ENCODE data around the gene ARMC6.
"Not testable (repeated sequence)": the region's sequence is repeated elsewhere in the genome, so short reads cannot be mapped to it uniquely, and the experiment has no call there.

The ARMC6 gene

GRCh38 chr19:19022380-19022961 is 10.9 kb upstream of the ARMC6 start:
- no peak for DNase-seq (ENCODE audit: low read depth in 2 of 2)

DNA sequence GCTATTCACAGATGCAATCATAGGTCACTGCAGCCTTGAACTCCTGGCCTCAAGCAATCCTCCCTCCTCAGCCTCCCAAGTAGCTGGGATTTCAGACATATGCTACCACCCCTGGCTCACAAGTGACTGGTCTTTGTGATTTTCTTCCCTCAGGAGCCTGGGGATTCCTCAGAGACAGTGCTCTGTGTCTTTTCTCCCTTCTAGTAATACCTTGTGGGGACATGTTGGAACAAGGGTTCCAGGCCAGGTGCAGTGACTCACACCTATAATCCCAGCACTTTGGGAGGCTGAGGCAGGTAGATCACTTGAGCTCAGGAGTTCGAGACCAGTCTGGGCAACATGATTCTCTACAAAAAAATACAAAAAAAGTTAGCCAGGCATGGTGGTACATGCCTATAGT is 10.0 kb upstream of the ARMC6 start:
- not testable (repeated sequence) for DNase-seq (ENCODE audit: low read depth in 2 of 2)

- no peak for DNase-seq (ENCODE audit: low read depth in 2 of 2)
Measured at GRCh38 chr19:19025861-19026260, 7.5 kb upstream of the ARMC6 start.

DNA sequence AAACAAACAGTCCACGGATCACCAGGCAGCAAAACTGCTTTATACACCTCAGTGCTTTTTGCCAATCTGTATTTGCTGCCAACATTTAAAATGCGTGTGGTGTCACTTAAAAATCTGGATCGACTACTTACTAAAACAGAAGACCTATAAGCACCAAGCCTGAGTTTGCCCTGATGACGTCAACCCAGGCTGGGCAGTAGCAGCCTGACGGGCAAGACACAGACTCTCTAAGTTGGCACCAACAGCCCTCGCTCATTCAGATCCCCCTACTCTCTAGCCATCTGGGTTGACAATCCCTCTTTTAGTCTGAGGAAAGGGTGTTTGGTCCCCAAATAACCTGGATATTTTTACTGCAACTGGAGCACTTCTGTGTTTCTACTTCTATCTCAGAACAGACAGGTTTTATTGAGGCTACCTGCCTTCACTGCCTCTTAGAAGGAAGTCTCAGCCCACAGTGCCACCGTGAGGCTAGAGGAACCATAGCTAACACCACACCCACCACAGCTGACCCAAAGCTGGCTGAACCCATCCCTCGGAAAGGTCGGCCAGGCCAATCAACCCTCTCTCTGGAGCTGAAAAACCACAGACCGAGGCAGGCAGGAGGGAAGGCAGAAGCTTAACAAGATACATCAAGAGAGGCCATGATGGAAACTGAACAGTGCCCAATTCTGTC is 7.0 kb upstream of the ARMC6 start:
- DNase-seq (ENCODE audit: low read depth in 2 of 2) = no peak

GRCh38 chr19:19027228-19027627 is 6.2 kb upstream of the ARMC6 start:
- DNase-seq (ENCODE audit: low read depth in 2 of 2) = no peak

GRCh38 chr19:19028526-19028925 is 4.9 kb upstream of the ARMC6 start:
- no peak for DNase-seq (ENCODE audit: low read depth in 2 of 2)

DNA sequence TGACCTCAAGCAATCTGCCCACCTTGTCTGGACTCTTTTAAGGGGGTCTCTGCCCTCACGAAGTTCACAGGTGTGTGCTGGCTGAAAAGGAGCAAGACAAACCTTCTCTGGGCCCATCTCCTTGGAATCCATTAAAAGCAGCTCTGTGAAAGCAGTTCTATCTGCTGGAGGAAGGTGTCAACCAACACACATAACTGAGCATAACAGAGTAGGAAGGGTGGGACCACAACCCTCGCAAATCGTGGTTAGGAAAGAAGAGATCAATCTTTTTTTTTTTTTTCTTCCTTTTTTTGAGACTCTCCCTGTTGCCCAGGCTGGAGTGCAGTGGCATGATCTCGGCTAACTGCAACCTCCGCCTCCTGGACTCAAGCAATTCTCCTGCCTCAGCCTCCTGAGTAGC is 1.5 kb upstream of the ARMC6 start:
- DNase-seq (ENCODE audit: low read depth in 2 of 2) = no peak

DNA sequence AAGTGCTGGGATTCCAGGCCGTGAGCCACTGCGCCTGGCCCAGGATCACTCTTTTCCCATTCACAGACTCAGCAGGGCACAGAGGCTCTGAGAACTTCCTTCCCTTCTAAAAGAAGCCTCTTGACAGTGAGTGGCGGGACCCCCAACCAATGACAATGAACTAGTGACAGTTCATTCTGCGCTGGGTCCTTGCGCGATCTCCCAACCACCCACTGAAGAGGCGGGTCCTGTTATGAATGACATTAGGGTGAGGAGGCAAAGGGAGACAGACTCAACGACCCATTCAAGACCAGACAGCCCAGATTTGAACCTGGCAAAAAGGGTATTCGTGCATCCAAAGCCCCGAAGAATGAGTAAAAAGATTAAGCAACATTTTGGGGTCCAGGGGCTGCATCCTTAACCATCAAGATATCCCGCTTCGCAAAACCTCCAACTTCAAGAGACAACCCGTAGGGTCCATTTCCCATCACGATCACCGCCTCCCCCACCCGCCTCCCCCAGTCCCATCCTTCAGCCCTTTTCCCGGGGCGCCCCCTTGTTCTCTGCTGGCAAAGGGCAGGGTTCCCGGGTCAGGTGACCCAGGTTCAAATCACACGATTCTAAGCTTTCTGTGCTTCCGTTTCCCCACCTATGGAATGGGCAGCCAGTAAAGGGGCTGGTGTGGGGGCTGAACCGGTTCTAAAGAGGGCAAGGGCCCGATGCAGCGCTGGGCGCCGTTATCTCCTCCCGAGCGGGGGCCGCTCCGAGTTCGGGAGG is 805 bp upstream of the ARMC6 start:
- DNase-seq (ENCODE audit: low read depth in 2 of 2) = peak; percentile 52 to 60

DNA sequence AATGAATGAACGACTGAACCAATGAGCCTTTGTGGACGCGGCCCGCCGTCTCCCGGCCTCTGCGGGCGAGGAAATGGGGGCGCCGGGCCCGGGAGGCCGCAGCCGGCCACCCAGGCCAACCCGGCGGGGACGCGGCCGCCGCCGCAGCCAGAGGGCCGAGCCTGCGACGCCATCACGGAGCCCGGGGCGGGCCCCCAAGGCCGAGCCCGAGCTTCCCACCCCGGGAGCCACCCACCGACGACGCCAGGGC is 302 bp upstream of the ARMC6 start:
- DNase-seq (ENCODE audit: low read depth in 2 of 2) = no peak

DNA sequence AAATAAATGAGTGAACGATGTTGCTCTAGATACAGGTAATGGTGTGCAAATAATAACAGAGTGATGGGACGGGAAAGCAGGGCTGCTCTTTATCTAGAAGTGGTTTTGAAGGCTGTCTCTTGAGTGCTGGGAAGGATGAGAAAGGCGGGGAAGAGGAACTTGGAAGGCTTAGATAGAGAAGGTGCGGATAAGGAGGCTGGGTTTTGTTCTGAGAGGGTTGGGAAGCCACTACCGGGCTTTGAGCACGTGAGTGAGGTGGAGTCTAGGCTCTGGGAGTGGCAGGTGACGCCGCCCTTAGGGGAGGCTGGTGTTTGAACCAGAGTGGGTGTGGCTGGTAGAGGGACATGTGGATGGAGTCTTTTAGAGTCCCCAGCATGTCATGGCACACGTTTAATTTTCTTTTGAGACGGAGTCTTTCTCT is 811 bp downstream of the ARMC6 start:
- DNase-seq (ENCODE audit: low read depth in 2 of 2) = peak in 1 of 2 donors; percentile 39

DNA sequence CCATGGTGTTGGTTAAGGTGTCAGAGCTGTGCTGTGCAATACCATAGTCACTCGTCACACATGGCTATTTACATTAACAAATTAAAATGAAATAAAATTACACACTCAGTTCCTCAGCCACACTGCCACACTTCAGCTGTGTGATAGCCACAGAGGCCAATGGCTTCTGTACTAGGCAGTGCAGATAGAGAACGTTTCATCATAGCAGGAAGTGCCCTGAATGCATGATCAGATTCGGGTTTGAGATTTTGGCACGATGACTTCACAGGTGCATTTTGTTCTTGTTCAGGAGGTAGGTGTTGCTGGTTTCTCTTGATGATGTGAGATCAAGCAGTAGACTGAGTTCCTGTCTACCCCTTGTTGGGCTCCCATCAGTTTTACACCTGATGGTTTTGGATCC is 6.5 kb downstream of the ARMC6 start:
- DNase-seq (ENCODE audit: low read depth in 2 of 2) = no peak

DNA sequence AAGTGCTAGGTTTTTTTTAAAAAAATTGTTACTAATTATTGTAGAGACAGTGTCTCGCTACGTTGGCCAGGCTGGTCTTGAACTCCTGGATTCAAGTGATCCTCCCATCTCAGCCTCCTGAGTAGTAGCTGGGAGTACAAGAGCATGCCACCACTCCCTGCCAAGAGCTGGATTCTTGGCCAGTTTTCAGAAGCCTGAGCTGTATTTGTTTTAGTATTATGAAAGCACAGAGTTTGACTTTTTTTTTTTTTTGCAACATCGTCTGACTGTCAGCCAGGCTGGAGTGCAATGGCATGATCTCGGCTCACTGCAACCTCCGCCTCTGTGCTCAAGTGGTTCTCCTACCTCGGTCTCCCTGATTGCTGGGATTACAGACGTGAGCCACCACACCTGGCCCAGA is 7.0 kb downstream of the ARMC6 start:
- DNase-seq (ENCODE audit: low read depth in 2 of 2) = no peak

DNA sequence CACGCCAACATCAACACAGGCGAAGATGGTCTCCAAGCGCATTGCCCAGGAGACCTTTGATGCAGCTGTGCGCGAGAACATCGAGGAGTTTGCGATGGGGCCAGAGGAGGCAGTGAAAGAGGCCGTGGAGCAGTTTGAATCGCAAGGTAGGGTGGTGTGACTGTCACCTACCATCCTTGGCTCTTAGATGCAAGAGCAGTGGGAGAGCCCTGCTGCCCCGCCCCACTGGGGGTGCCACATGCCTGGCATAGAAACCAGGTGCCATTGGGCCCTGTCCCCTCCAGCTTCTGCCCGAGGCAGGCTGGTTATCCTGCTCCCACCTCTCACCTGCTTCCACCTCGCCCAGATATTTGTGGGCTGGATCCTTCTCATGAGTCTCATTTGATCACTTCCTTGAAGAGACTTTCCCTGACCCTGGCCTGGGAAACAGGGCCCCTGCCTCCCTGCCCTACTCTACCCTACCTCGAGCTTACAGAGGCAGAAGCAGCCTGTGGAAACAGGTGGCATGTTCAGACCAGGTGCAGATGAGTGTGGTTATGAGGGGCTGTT is 9.4 kb downstream of the ARMC6 start:
- DNase-seq (ENCODE audit: low read depth in 2 of 2) = no peak

- no peak for DNase-seq (ENCODE audit: low read depth in 2 of 2)
Measured at GRCh38 chr19:19043481-19043880, 10.1 kb downstream of the ARMC6 start.

GRCh38 chr19:19043881-19044280 is 10.5 kb downstream of the ARMC6 start:
- no peak for DNase-seq (ENCODE audit: low read depth in 2 of 2)

DNA sequence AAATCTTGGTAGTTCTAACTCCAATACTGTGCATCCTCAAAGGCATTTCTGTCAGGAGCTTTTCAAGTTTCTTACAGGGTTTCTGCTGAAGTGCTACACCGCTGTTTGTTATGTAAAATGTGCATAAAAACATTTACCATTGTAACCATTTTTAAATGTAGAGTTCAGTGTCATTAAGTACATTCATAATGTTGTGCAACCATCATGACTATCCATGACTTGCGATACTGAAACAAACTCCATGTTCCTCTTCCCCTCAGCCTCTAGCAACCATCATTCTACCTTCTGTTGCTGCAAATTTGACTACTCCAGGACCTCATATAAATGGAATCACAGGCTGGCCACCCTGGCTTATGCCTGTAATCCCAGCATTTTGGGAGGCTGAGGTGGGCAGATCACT is 16.0 kb downstream of the ARMC6 start:
- no peak for DNase-seq (ENCODE audit: low read depth in 2 of 2)

DNA sequence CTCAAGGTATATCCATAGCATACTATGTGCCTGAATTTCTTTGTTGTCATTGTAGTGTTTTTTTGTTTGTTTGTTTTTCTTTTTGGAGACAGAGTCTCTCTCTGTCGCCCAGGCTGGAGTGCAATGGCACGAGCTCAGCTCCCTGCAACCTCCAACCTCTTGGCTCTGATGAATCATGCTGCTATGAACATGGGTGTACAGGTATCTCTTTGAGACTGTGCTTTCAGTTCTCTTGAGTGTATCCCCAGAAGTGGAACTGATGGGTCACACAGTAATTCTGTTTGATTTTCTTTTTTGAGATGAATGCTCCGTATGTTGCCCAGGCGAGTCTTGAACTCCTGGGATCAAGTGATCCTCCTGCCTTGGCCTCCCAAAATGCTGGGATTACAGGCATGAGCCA is 16.7 kb downstream of the ARMC6 start:
- DNase-seq (ENCODE audit: low read depth in 2 of 2) = no peak

DNA sequence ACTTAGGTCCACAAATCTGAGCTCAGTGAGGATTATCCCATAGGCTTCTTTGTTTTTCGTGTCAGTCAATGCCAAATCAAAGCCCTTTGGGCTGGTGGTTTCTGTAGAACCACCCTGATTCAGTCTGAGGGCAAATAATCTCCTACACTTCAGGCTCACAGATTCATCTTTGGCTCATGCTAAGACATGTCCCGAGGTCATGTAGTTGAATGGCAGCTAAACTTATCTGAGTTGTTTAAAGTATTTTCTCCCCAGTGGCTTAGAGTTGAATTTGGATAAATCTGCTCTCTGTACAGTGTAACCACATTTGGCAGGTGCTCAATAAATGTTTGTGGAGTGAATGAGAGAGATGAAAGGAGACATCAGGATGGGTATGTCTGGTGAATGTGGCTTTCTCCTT is 17.3 kb downstream of the ARMC6 start:
- DNase-seq (ENCODE audit: low read depth in 2 of 2) = no peak

DNA sequence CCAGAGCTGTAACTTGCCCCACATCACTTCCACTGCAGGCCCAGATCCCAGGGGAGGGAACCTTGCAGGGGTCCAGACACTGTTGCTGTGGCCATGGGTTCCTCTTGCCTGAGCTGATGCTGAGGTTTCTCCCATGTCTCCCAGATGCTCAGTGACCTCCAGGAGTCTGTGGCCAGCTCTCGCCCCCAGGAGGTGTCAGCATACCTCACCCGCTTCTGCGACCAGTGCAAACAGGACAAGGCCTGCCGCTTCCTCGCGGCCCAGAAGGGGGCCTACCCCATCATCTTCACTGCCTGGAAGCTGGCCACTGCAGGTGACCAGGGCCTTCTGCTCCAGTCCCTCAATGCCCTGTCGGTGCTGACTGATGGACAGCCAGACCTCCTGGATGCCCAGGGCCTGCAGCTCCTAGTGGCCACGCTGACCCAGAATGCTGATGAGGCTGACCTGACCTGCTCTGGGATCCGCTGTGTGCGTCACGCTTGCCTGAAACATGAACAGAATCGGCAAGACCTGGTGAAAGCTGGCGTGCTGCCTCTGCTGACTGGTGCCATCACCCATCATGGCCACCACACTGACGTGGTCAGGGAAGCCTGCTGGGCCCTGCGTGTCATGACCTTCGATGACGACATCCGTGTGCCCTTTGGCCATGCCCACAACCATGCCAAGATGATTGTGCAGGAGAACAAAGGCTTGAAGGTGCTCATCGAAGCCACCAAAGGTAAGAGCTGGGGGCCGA is 18.2 kb downstream of the ARMC6 start:
- DNase-seq (ENCODE audit: low read depth in 2 of 2) = no peak

DNA sequence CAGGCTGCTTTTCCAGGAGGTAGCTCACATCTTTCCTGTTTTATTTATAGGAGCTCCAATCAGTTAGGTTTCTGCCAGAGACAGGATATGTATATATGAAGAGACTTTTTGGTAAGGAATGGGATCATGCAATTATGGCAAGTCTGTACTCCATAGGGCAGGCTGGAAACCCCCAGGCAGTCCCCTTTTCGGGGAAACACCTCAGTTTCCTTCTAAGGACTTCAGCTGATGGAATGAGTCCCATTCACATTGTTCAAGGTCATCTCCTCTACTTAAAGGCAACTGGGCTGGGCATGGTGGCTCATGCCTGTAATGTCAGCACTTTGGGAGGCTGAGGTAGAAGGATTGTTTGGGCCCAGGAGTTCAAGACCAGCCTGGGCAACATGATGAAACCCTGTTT is 19.5 kb downstream of the ARMC6 start:
- DNase-seq (ENCODE audit: low read depth in 2 of 2) = no peak

GRCh38 chr19:19053508-19054314 is 20.3 kb downstream of the ARMC6 start:
- peak; percentile 29 to 56 for DNase-seq (ENCODE audit: low read depth in 2 of 2)

All from stimulated activated CD8-positive, alpha-beta memory T cell treated with anti-CD3 and anti-CD28 coated beads, Interleukin-2, amount 100 ng/mL, for 1 hour (primary cell).